ENCODE measurements around the gene DAB2IP.

DAB2IP gene

GRCh38 chr9:121698627-121699570, 47.5 kb downstream of the DAB2IP start:
- 0 out of 2 replicates have a peak overlapping the region, but pooled peaks have one; percentile 21 for H3K27ac ChIP-seq (ENCODE audit: low read depth, low read length)
- H3K4me3 ChIP-seq (ENCODE audit: low read length), result peak overlapping the region; percentile 64
- H3K9me3 ChIP-seq (ENCODE audit: insufficient read depth, low read depth, low read length), result no peaks in the 10 kb centered on the region
- H3K4me1 ChIP-seq (ENCODE audit: insufficient read depth, low read length), result peaks cover 3% of the 10 kb centered on the region; the same call in 1 of the 2 replicates
- peaks cover 11% of the 10 kb centered on the region for H3K27me3 ChIP-seq (ENCODE audit: insufficient read depth, low read length)
- H3K36me3 ChIP-seq (ENCODE audit: insufficient read depth, low read length), result no peaks in the 10 kb centered on the region
- H3K9ac ChIP-seq (ENCODE audit: low read depth, low read length), result peak overlapping the region; percentile 61
- WGBS, result 2% methylated on average over 130 of the region's 130 CpGs

GRCh38 chr9:121699571-121700164, 48.2 kb downstream of the DAB2IP start:
- Histone ChIP-seq H3K27ac (ENCODE audit: low read depth, low read length) (no peak overlapping the region), H3K27me3 (ENCODE audit: insufficient read depth, low read length) (peaks cover 11% of the 10 kb centered on the region), H3K4me1 (ENCODE audit: insufficient read depth, low read length) (peaks cover 3% of the 10 kb centered on the region; the same call in 1 of the 2 replicates), H3K9me3 (ENCODE audit: insufficient read depth, low read depth, low read length) (no peaks in the 10 kb centered on the region), H3K9ac (ENCODE audit: low read depth, low read length) (peak overlapping the region; percentile 61), H3K36me3 (ENCODE audit: insufficient read depth, low read length) (no peaks in the 10 kb centered on the region), H3K4me3 (ENCODE audit: low read length) (peak overlapping the region; percentile 64)
- 4% methylated on average over 36 of the region's 36 CpGs for WGBS

GRCh38 chr9:121700165-121700831, 48.9 kb downstream of the DAB2IP start:
- H3K27ac ChIP-seq (ENCODE audit: low read depth, low read length), result no peak overlapping the region
- H3K27me3 ChIP-seq (ENCODE audit: insufficient read depth, low read length), result peaks cover 11% of the 10 kb centered on the region
- peak overlapping the region; percentile 64 for H3K4me3 ChIP-seq (ENCODE audit: low read length)
- H3K9ac ChIP-seq (ENCODE audit: low read depth, low read length), result peak overlapping the region; percentile 61; the same call in 1 of the 2 replicates
- no peaks in the 10 kb centered on the region for H3K36me3 ChIP-seq (ENCODE audit: insufficient read depth, low read length)
- H3K9me3 ChIP-seq (ENCODE audit: insufficient read depth, low read depth, low read length), result no peaks in the 10 kb centered on the region
- H3K4me1 ChIP-seq (ENCODE audit: insufficient read depth, low read length), result peaks cover 3% of the 10 kb centered on the region; the same call in 1 of the 2 replicates
- 63% methylated on average over 21 of the region's 21 CpGs for WGBS

GRCh38 chr9:121700832-121701419, 49.5 kb downstream of the DAB2IP start:
- H3K4me3 ChIP-seq (ENCODE audit: low read length), result no peak overlapping the region
- no peak overlapping the region for H3K9ac ChIP-seq (ENCODE audit: low read depth, low read length)
- peaks cover 3% of the 10 kb centered on the region; the same call in 1 of the 2 replicates for H3K4me1 ChIP-seq (ENCODE audit: insufficient read depth, low read length)
- H3K36me3 ChIP-seq (ENCODE audit: insufficient read depth, low read length), result no peaks in the 10 kb centered on the region
- no peak overlapping the region for H3K27ac ChIP-seq (ENCODE audit: low read depth, low read length)
- H3K27me3 ChIP-seq (ENCODE audit: insufficient read depth, low read length), result peaks cover 11% of the 10 kb centered on the region
- no peaks in the 10 kb centered on the region for H3K9me3 ChIP-seq (ENCODE audit: insufficient read depth, low read depth, low read length)
- 89% methylated on average over 26 of the region's 26 CpGs for WGBS

- Histone ChIP-seq H3K4me3 (ENCODE audit: low read length) (no peak overlapping the region), H3K27ac (ENCODE audit: low read depth, low read length) (no peak overlapping the region), H3K4me1 (ENCODE audit: insufficient read depth, low read length) (peaks cover 8% of the 10 kb centered on the region), H3K9ac (ENCODE audit: low read depth, low read length) (no peak overlapping the region), H3K9me3 (ENCODE audit: insufficient read depth, low read depth, low read length) (no peaks in the 10 kb centered on the region), H3K36me3 (ENCODE audit: insufficient read depth, low read length) (no peaks in the 10 kb centered on the region), H3K27me3 (ENCODE audit: insufficient read depth, low read length) (peaks cover 11% of the 10 kb centered on the region)
- 94% methylated on average over 13 of the region's 13 CpGs for WGBS
Measured at GRCh38 chr9:121701736-121702261, 50.4 kb downstream of the DAB2IP start.

- Histone ChIP-seq H3K36me3 (ENCODE audit: insufficient read depth, low read length) (no peaks in the 10 kb centered on the region), H3K4me3 (ENCODE audit: low read length) (no peak overlapping the region), H3K27me3 (ENCODE audit: insufficient read depth, low read length) (peaks cover 7% of the 10 kb centered on the region), H3K9ac (ENCODE audit: low read depth, low read length) (no peak overlapping the region), H3K9me3 (ENCODE audit: insufficient read depth, low read depth, low read length) (no peaks in the 10 kb centered on the region), H3K4me1 (ENCODE audit: insufficient read depth, low read length) (peaks cover 8% of the 10 kb centered on the region), H3K27ac (ENCODE audit: low read depth, low read length) (no peak overlapping the region)
- 84% methylated on average over 3 of the region's 3 CpGs for WGBS
Measured at GRCh38 chr9:121703014-121703734, 51.7 kb downstream of the DAB2IP start.

GRCh38 chr9:121704281-121704680, 52.8 kb downstream of the DAB2IP start:
- H3K9ac ChIP-seq (ENCODE audit: low read depth, low read length), result no peak overlapping the region
- H3K36me3 ChIP-seq (ENCODE audit: insufficient read depth, low read length), result no peaks in the 10 kb centered on the region
- H3K4me1 ChIP-seq (ENCODE audit: insufficient read depth, low read length), result peaks cover 8% of the 10 kb centered on the region
- 86% methylated on average over 3 of the region's 3 CpGs for WGBS
- no peaks in the 10 kb centered on the region for H3K9me3 ChIP-seq (ENCODE audit: insufficient read depth, low read depth, low read length)
- no peak overlapping the region for H3K4me3 ChIP-seq (ENCODE audit: low read length)
- 0 out of 2 replicates have a peak, but pooled peaks cover 2% of the 10 kb centered on the region for H3K27me3 ChIP-seq (ENCODE audit: insufficient read depth, low read length)
- H3K27ac ChIP-seq (ENCODE audit: low read depth, low read length), result no peak overlapping the region

GRCh38 chr9:121706149-121706750, 54.8 kb downstream of the DAB2IP start:
- Histone ChIP-seq H3K9me3 (ENCODE audit: insufficient read depth, low read depth, low read length) (no peaks in the 10 kb centered on the region), H3K27me3 (ENCODE audit: insufficient read depth, low read length) (no peaks in the 10 kb centered on the region), H3K4me3 (ENCODE audit: low read length) (no peak overlapping the region), H3K27ac (ENCODE audit: low read depth, low read length) (no peak overlapping the region), H3K9ac (ENCODE audit: low read depth, low read length) (no peak overlapping the region), H3K4me1 (ENCODE audit: insufficient read depth, low read length) (peaks cover 5% of the 10 kb centered on the region), H3K36me3 (ENCODE audit: insufficient read depth, low read length) (no peaks in the 10 kb centered on the region)
- 72% methylated on average over 8 of the region's 8 CpGs for WGBS

GRCh38 chr9:121707477-121708424, 56.3 kb downstream of the DAB2IP start:
- H3K4me1 ChIP-seq (ENCODE audit: insufficient read depth, low read length), result peaks cover 5% of the 10 kb centered on the region
- H3K36me3 ChIP-seq (ENCODE audit: insufficient read depth, low read length), result no peaks in the 10 kb centered on the region
- no peak overlapping the region for H3K27ac ChIP-seq (ENCODE audit: low read depth, low read length)
- 93% methylated on average over 5 of the region's 7 CpGs for WGBS
- H3K9ac ChIP-seq (ENCODE audit: low read depth, low read length), result no peak overlapping the region
- H3K4me3 ChIP-seq (ENCODE audit: low read length), result no peak overlapping the region
- no peaks in the 10 kb centered on the region for H3K27me3 ChIP-seq (ENCODE audit: insufficient read depth, low read length)
- no peaks in the 10 kb centered on the region for H3K9me3 ChIP-seq (ENCODE audit: insufficient read depth, low read depth, low read length)
